Small intestine (tissue), 7 donors: ENCODE data around the gene PTCD2. TPM values are rescaled to one million over a fixed set of nuclear protein-coding genes. Genes with fewer than 3 reads are reported as not detected.

Source experiments
- DNase-seq, 2 donors: peaks; one replicate each; pipeline versions ENCODE4 v3.0.0 to v3.0.0-alpha.2; 2013
- FAIRE-seq: peaks from 2 replicates; lab custom pipeline; 2012; peaks lifted over from hg19 to GRCh38; lab: Jason Lieb, UNC
- H3K27ac ChIP-seq, 3 donors: one replicate each; pipeline ENCODE4 v1.5.1; 2013; ENCODE audit warnings: low read length in 2 of 3, mild to moderate bottlenecking in 2 of 3, control low read depth in 1 of 3, inconsistent platforms in 1 of 3, low read depth in 1 of 3, moderate library complexity in 1 of 3
- H3K27me3 ChIP-seq, 3 donors: one replicate each; pipeline ENCODE4 v1.6.1; 2013; ENCODE audit warnings: low read length in 3 of 3, inconsistent platforms in 1 of 3; ENCODE audit not compliant: control insufficient read depth in 3 of 3, insufficient read depth in 3 of 3
- H3K36me3 ChIP-seq, 3 donors: one replicate each; pipeline ENCODE4 v1.6.1; 2013; ENCODE audit warnings: low read length in 3 of 3, inconsistent platforms in 1 of 3, low read depth in 1 of 3, mild to moderate bottlenecking in 1 of 3, moderate library complexity in 1 of 3; ENCODE audit not compliant: control insufficient read depth in 3 of 3, insufficient read depth in 2 of 3
- H3K4me1 ChIP-seq, 3 donors: one replicate each; pipeline ENCODE4 v1.6.1; 2013; ENCODE audit warnings: low read length in 2 of 3, inconsistent platforms in 1 of 3, low read depth in 1 of 3, mild to moderate bottlenecking in 1 of 3, moderate library complexity in 1 of 3; ENCODE audit not compliant: control insufficient read depth in 3 of 3, insufficient read depth in 2 of 3
- H3K4me3 ChIP-seq, 3 donors: one replicate each; pipeline ENCODE4 v1.5.1; 2013; ENCODE audit warnings: low read length in 3 of 3, control low read depth in 1 of 3, inconsistent platforms in 1 of 3, low read depth in 1 of 3, mild to moderate bottlenecking in 1 of 3, moderate library complexity in 1 of 3
- H3K9me3 ChIP-seq, 2 donors: one replicate each; pipeline ENCODE4 v1.6.1; 2013; ENCODE audit warnings: low read depth in 1 of 2, low read length in 1 of 2; ENCODE audit not compliant: control insufficient read depth in 2 of 2, insufficient read depth in 1 of 2
- WGBS, 3 donors: extraction: QIAGEN DNeasy Blood & Tissue Kit; methylation state at CpG; one replicate each; pipeline ENCODE4 v1.1.7; 2013; 5-methylcytosine and 5-hydroxymethylcytosine counted together
- polyA plus RNA-seq, 4 donors: library from polyadenylated mRNA; stranded (reverse) in 3 of 4; unstranded in 1 of 4; fragments of 200-250 nt in 3 of 4; fragments of 120-200 nt in 1 of 4; gene quantifications; one replicate each; pipeline versions ENCODE4 v1.2.1 to v1.2.3, GENCODE V29; 2013
- donor health status: healthy with polysubstance abuse.
- donor health status: control.
- donor health status: control.
- donor health status: Bipolar disorder and iron deficiency.
- donor health status: healthy.

The PTCD2 gene
- polyA plus RNA-seq, 4 donors: 0.67 to 6.7 (median 2.8) TPM

DNA sequence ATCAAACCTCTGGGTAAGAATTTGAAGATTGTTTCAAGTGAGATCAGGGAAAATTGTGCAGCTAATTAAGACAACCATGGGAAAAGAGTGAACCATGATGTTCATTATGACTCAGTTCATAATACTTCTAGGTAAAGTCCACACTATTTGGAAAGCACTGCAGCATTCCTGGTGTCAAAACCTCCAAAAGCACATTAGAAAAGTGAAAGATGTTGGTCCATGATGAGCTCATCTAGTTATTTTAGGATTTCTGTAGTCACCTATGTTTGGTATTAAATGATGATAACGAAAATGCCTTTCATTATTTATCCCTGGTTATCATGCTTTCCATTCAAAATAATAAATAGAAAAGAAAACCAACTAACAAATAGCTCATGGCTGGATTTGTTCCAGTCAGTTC is 49.1 kb downstream of the PTCD2 start:
- H3K27me3 ChIP-seq: no peaks in the 10 kb centered on the region
- 87 to 90% (median 88%) methylated on average over 1 of the region's 1 CpG for WGBS, 3 donors
- FAIRE-seq: no peak
- no peak overlapping the region for H3K4me3 ChIP-seq
- no peak overlapping the region for H3K27ac ChIP-seq
- no peaks in the 10 kb centered on the region for H3K36me3 ChIP-seq
- no peak for DNase-seq
- H3K9me3 ChIP-seq: no peaks in the 10 kb centered on the region
- no peaks in the 10 kb centered on the region for H3K4me1 ChIP-seq

DNA sequence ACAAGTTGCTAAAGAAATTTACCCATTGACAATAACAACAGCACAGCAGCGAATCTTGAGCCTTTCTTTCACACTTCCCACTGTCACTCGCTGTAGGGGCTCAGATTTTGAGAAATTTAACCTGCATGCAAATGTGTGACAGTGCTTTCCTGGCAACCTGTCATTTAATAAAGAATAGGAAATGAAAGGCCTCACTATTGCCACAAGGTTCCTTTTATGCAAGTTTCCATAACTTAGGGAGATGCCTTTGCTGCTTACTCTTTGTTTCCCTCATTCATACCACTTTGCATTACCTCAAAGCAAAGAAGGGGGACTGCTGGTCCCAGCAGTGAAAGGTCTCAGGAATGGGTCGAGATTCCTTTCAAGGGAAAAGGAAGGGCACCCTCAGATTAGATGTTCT is 49.5 kb downstream of the PTCD2 start:
- H3K27me3 ChIP-seq: no peaks in the 10 kb centered on the region
- H3K9me3 ChIP-seq: peaks cover 0 to 3% of the 10 kb centered on the region in 2 donors
- no peaks in the 10 kb centered on the region for H3K36me3 ChIP-seq
- DNase-seq (no peak), FAIRE-seq (no peak)
- no peaks in the 10 kb centered on the region for H3K4me1 ChIP-seq
- 81 to 99% (median 88%) methylated on average over 3 of the region's 3 CpGs for WGBS, 3 donors
- H3K27ac ChIP-seq: no peak overlapping the region
- H3K4me3 ChIP-seq: no peak overlapping the region

DNA sequence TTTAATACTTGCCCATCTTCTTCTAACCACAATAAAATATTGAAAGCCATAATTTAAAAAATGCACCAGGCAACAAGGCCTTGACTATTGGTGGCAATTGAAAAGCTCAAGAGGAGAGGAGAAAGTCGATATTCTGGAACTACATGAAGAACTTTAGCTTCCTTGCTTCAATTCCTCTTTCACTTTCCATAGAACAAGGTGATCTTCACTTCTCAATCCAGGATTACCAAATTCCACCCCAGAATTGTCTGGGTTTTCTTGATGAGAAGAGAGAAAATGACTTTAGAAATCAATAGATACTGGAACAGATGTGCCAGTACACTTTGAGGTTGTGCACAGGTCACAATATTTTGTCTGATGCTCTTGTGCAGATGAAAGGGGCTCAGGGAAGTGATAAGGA is 52.2 kb downstream of the PTCD2 start:
- no peak for FAIRE-seq
- Histone ChIP-seq H3K27me3 (no peaks in the 10 kb centered on the region), H3K27ac (no peak overlapping the region), H3K4me3 (no peak overlapping the region), H3K36me3 (no peaks in the 10 kb centered on the region), H3K4me1 (no peaks in the 10 kb centered on the region), H3K9me3 (peaks cover 0 to 3% of the 10 kb centered on the region in 2 donors)
- DNase-seq: no peak
- 69 to 70% (median 70%) methylated on average over 1 of the region's 1 CpG for WGBS, 3 donors

DNA sequence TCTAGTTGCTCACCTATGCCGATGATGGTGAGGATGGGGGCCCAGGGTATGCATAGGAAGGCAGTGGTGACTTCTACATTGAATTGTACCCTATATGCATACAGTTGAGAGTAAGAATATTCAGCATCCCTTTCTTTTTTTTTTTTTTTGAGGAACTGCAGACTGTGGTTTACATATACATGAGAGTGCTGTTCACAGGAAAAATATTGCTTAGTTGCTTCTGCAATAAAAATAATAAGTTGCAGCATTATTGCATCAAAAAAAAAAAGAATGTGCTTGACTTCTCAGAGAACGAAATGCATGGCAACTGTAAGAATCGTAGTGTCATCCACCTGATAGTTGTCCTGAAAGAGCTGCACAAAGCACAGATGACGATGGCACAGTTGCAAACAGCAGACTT is 52.8 kb downstream of the PTCD2 start:
- no peak for FAIRE-seq

DNA sequence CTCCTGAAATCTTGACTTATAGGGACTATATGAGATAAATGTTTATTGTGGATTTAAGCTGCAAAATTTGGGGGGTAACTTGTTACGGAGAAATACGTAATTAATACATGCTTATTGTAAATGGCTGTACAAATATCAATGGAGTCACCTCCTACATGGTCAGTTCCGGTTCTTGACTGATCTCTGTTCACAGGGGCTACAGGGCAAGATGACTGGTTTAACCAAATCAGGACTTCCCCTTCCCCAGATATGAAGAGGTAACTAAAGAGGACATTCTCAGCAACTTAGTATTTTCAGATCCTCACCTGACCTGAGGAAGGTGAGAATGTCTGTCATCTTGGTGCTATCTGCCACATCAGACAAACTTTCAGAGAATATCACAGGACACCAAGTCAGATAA is 54.7 kb downstream of the PTCD2 start:
- Histone ChIP-seq H3K36me3 (no peaks in the 10 kb centered on the region), H3K4me1 (no peaks in the 10 kb centered on the region), H3K9me3 (peaks cover 0 to 3% of the 10 kb centered on the region in 2 donors), H3K27me3 (no peaks in the 10 kb centered on the region), H3K27ac (no peak overlapping the region), H3K4me3 (no peak overlapping the region)
- FAIRE-seq (no peak), DNase-seq (no peak)
- 91 to 93% (median 92%) methylated on average over 3 of the region's 3 CpGs for WGBS, 3 donors

More for the DNA sequence above, 52.8 kb downstream of the PTCD2 start:
- H3K27me3 ChIP-seq: no peaks in the 10 kb centered on the region
- H3K4me1 ChIP-seq: no peaks in the 10 kb centered on the region
- peaks cover 0 to 3% of the 10 kb centered on the region in 2 donors for H3K9me3 ChIP-seq
- H3K27ac ChIP-seq: no peak overlapping the region
- WGBS, 3 donors: 82 to 90% (median 86%) methylated on average over 4 of the region's 4 CpGs
- no peak overlapping the region for H3K4me3 ChIP-seq
- DNase-seq: no peak
- H3K36me3 ChIP-seq: no peaks in the 10 kb centered on the region

DNA sequence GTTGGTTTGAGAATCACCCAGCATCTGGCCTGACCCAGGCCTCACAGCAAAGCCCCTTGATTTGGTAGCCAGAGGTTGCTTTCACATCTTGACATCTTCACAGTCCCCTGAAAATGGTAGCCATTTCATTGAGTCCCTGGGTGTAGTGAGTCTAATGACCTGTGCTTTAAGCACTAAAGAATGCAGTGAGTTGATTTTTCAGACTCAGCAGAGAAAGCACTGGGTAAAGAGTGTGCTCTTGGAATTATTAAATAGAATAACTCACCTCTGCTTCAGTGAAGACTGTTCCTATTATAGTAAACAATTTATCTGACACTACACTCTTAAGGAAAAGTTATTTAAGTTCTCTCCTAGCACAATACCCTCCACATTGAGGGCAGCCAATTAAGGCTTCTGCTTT is 56.2 kb downstream of the PTCD2 start:
- FAIRE-seq: no peak
- no peaks in the 10 kb centered on the region for H3K36me3 ChIP-seq
- DNase-seq: no peak
- H3K27ac ChIP-seq: no peak overlapping the region
- no peak overlapping the region for H3K4me3 ChIP-seq
- H3K27me3 ChIP-seq: no peaks in the 10 kb centered on the region
- peaks cover 0 to 3% of the 10 kb centered on the region in 2 donors for H3K9me3 ChIP-seq
- no peaks in the 10 kb centered on the region for H3K4me1 ChIP-seq

DNA sequence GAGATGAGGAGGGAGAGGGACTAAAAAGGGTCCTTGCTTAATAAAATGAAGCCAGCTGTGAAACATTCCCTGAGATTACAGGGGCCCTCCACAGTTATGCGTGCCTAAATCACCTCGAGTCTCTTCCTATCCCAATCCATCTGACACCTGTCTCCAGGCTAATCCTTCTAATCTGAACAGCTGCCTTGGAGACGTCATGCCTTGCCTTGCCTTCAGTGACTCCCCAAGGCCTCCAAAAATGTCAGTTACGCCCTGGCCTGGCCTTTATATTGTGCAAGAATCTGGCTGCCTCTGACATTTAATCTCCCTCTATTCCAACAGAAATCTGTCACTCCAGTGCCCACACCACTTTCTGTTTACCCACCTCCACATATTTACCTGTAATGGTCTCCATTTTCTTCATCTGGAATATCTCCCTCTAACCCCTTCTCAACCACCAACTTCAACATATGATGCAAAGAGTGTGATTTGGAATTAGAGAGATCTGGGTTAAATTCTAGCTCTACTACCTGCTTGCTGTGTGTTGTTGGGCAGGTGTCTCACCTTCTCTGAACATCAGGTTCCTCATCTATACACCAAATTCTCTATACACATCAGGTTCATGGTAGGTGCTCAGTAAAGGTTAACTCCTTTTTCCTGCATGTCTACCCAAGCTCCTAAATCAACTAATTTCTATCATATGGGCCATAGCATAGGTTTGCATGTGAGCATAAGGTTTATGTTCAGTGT is 57.9 kb downstream of the PTCD2 start:
- H3K4me3 ChIP-seq: no peak overlapping the region
- H3K27ac ChIP-seq: no peak overlapping the region
- peaks cover 0 to 3% of the 10 kb centered on the region in 2 donors for H3K9me3 ChIP-seq
- no peaks in the 10 kb centered on the region for H3K36me3 ChIP-seq
- no peak for FAIRE-seq
- no peak for DNase-seq
- H3K4me1 ChIP-seq: no peaks in the 10 kb centered on the region
- WGBS, 3 donors: 25 to 53% (median 36%) methylated on average over 4 of the region's 4 CpGs
- no peaks in the 10 kb centered on the region for H3K27me3 ChIP-seq

DNA sequence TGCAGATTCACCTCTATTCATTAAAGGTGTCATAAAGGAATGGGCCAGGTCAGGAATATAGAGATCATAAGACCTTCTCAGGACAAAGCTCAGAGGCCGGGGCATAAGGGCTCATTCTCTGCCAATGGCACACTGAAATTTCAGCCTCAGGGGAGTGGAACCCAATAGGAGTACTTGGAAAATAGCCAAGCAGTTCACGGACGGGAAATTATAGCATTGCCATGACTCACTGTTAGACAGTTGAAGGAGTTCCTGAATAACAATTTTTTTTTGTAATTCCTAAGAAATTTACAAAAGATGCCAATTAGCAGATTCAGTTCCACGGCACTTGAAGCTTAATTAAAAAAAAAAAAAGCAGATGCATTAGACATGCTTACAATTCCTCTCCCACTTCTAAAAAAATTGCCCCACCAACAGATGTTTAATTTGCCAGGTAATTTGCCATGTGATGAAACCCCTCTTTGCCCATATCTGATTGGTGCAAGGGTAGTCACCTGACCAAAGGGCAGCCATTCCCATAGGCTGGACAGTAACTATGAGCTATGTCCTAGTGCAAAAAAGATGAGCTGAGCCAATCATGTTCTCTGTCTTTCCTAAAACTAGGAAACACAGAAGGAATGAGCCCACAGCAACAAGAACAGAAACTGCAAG is 58.6 kb downstream of the PTCD2 start:
- no peak for FAIRE-seq
- Histone ChIP-seq H3K4me1 (no peaks in the 10 kb centered on the region), H3K27me3 (no peaks in the 10 kb centered on the region), H3K27ac (no peak overlapping the region), H3K4me3 (no peak overlapping the region), H3K36me3 (no peaks in the 10 kb centered on the region), H3K9me3 (peaks cover 0 to 3% of the 10 kb centered on the region in 2 donors)
- DNase-seq: peak; percentile 22 to 44
- 23 to 37% (median 36%) methylated on average over 4 of the region's 4 CpGs for WGBS, 3 donors
